ENCODE data around the gene EEPD1.
"Not testable (repeated sequence)": the region's sequence is repeated elsewhere in the genome, so short reads cannot be mapped to it uniquely, and the experiment has no call there.

Gene EEPD1

DNA sequence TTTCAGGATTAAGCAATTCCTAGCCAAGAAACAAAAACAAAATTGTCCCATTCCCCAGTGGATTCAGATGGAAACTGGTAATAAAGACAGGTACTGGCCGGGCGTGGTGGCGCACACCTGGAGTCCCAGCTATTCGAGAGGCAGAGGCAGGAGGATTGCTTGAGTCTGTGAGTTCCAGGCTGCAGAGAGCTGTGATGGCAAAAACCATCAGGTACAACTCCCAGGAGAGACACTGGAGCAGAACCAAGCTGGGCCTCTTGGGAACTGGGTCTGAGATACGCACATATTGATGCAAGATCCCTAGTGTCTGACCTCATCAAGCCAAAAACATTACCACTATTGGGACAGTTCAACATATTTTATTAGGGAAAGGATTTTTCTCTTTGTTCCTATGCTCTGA is 152.6 kb downstream of the EEPD1 start:
- DNase-seq = no peak

DNA sequence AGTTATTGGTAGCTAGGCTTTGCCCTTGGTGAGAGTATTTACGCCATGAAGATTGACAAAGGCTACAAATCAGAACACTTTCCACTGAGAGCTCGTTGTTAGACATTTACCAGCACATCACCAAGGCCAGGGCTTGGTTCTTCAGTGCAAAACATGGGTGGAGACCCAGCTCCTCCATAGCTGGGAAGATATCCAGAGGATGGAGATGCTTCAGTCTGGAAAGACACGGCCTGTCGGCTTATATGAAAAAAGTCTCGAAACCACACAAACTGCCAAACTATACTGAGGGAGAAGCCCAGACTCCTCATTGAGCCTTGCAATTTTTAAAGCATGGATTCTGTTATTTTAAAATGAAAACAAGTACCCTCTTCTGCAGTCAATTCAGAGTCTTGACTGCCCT is 153.2 kb downstream of the EEPD1 start:
- DNase-seq = no peak

DNA sequence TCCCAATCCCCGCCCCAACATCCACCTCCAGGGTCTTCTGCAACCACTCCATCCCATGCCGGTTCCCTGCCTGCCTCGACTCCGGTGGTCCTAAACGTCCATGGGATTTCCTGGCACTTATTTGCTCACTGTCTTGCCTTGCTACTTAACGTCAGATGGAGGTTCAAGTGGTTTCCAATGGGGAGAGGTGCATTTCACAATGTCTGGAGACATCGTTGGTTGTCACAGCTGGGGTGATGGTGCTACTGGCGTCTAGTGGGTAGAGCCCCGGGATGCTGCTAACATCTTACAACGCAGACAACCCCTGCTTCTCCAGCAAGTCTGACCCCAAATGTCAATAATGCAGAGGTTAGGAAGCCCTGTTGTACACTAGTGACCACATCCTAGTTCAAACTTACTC is 153.7 kb downstream of the EEPD1 start:
- no peak for DNase-seq

DNA sequence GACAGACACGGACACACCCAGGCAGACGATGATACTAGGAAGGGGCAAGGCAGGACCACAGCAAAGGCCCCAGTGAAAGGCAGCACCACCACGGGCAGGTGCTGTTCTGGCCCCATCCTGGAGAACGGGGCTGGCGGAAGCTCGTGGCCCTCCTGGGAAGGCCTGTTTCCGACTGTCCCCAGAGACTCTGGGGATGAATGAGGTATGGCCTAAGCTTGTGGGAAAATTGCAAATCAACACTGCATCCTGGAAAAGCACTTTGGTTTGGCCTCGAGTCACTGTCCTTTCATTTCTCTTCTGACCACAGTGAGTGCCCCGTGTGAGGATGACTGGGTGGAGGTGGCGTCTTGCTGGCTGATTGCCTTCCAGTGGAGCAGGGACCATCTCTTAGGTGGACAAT is 155.0 kb downstream of the EEPD1 start:
- no peak for DNase-seq

DNA sequence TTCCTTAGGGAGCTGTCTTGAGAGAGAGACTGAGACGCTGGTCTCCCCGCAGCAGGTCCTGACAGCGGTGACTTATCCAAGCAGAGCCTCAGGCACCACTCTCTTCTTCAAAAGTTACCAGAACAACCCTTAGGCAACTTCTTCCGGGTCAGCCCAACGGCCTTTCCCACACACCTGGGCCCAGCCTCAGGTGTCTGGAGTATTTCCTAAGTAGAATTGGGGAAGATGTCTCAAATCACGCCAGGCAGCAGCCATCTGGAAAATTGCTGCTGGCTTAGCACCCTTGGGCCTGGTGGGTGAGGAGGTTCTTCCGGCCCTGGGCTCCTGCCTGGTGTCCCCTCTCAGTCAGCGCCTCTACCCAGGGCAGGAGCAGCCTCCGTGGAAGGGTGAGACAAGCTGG is 156.2 kb downstream of the EEPD1 start:
- no peak for DNase-seq

DNA sequence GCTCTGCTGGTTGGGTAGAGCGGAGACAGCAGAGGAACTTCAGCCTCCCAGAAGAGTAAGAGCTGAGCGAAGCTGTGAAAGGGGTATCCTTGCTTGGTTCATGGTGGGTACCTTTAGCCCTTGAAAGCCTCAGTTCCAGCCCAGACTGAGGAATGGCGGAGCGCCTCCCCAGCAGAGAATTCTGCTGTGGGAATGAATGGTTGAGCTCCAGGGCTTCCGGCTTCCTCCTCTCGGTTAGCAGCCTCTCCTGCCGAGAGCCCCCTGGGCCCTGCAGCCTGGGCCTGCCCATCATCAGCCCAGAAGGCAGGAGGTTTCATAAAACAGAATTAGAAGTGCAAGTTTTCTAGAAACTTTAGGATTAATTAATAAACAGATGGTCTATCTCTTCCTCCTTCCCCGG is 156.7 kb downstream of the EEPD1 start:
- DNase-seq = no peak

DNA sequence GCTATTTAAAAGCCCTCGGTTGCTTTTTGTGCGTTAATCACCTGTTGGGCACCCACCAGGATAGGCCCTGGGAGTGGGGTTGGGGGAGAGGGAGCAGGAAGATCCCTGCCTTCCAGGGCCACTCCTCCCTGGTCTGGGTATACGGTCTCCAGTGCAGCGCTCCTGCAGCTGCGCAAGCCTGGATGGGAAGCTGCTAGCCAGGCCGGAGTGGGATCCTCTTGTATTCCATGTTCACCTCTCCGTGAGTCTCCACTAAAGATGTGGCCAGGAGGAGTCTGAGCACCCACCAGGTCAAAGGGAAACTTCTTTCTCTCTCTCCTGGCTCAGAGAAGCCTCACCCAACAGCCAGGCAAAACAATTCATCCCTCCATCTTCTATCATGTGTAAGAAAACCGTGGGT is 157.8 kb downstream of the EEPD1 start:
- DNase-seq = no peak

DNA sequence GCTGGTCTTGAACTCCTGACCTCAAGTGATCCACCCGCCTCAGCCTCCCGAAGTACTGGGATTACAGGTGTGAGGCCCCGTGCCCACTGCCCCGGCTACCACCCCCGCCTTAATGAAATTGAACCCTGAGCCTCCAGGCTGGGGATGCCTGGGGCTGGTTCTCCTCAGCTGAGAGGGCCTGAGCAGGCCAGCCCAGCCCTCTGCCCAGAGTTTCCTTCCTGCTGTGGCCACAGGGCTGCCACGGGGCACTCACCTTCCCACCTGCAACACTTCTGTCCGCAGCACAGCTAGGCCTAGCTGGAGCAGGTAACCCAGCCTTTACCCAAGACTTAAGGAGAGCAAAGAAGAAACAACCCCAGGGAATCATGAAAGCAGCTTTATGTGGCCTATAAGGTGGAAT is 158.5 kb downstream of the EEPD1 start:
- no peak for DNase-seq

DNA sequence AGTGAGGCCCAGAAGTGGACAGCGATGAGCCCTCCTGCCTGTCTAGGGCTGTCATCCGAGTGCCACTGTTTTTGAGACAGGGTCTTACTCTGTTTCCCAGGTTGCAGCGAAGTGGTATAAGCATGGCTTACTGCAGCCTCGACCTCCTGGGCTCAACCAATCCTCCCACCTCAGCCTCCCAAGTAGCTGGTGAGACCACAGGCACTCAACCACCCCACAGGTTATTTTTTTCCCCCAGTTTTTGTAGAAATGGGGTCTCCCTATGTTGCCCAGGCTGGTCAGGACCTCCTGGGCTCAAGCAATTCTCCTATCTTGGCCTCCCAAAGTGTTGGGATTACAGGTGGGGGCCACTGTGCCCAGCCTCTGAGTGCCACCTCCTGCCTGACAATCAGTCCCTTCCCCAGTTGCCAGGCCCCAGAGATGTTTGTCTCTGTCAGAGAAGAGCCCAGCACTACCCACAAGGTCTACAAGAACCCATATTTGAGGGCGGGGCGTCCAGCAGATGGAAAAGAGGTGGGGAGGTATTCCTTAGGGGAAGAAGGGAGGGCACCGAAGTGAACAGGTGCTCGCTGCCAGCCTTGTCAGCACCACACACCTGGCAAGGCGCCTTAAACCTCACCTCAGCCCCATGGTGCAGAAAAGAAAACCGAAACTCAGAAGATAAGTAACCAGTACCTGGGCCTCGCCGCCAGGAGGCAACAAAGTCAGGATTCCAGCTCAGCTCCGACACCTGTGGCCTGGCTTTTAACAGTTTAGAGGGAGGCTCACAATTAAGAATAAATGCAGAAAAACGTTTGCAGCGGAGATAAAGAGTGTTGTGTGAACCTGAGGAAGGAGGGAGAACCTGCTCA is 159.2 kb downstream of the EEPD1 start:
- DNase-seq = no peak

DNA sequence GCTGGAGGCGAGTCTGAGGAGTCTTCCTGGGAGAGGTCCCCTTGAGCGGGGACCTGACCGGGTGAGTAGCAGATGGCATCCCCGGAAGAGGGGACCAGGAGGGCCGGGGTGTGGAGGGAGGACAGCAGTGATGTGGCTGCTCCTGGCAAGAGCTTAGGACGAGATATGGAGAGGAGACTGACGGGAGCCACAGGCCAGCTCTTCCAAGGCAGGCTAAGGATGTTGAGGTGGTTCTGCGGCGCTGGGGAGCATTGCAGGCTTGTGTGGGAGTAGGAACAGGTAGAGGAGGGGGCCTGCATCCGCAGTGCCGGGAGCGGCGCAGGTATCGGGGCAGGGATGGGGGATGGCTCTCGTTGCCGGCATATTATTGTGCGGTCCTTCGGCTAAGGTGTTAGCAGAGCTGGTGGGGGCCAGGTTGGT is 159.9 kb downstream of the EEPD1 start:
- no peak for DNase-seq

DNA sequence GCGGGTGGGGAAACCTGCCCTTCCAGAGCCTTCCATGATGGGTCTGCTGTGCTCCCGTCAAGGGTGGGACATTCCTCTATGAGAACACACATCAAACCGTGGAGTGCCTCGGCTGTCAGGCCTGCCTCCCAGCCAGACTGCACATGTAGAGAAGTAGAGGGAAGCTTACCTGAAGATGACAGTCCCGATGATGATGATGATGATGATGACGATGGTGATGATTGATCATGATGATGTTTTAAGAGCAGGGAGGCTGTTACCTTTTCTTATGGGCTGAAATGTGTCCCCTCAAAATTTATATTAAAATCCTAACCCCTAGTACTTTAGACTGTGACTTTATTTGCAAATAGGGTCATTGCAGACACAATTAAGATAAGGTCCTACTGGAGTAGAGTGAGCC is 160.6 kb downstream of the EEPD1 start:
- DNase-seq = no peak

DNA sequence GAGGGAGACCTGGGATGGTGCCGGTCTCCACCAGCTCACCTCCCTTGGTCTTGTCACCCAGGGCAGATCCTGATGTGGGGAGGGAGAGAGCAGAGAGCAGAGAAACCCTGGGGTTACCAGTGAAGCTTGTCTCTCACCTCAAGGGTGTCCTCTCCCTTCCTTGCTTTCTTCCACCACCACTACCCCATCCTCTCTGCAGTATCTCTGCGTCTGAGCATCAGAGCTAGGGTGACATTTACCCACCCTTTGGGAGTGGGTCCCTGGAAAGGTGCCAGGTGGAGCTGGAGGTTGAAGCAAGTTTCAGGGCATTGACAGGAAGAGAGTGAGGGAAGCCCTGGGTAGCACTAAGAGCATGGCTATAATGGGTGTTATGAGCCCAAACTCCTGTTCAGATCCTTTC is 161.4 kb downstream of the EEPD1 start:
- no peak for DNase-seq

DNA sequence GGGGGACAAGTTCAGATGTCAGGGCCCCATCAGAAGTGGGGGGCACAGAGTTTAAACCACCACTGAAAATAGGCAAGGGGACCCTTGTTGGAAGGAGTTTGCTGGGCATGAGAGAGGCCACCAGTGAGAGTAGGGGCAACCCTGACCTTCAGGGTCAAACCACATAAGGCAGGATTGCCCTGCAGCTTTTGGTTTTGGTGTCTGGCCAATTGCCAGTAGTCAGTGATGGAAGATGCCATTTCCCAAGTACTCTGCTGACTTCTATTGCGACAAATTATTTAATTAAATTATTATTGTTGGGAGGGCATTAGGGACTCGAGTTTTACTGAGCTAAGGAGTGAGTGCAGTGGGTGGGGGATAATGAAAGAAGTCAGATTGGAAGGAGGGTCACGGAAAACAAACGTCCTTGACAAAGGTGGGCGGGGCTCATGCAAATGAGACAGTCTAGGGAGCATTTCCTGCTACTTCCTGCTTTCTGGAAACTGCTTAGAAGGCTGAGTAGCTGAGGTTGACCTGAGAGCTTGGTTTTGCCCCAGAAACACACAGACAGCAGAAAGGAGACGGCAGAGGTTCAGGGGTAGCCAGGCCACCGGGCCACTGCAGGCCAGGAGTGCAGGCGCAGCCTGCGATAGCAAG is 162.4 kb downstream of the EEPD1 start:
- no peak for DNase-seq

DNA sequence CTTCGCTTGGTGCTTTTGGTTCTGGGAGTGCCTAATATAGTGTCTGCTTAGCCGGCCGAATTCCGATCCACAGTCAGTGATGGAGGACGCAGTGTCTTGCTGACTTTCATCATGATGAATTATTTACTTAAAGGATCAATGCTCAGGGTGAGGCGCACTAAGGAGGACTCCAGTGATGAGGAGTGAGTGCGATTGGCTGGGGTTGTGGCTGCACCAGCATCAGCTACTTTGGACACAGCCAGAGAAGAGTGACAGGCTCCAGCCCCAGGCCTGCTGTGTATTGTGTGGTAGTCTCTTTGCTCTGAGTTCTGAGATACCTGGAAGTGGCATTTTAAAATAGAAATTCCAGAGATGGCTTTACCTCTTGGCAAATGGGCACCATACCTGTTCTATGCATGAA is 163.3 kb downstream of the EEPD1 start:
- DNase-seq = no peak

DNA sequence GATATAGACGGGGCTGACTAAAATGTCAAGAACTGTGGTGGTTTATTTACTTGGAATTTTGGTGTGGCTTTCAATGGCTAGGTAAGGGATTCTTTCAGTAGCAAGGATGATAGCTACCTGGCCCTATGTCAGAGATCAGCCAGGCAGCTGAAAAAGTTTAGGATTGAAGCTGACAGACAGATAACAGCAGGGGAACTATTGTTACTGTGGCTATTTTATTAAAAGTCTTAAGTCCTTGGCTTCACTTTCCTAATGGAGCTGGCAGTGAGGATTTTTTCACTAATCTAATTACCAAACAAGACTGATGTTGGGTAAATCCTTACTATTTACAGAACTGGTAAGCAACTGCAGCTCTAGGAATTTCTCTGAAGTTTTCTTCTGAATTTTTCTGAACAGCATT is 164.2 kb downstream of the EEPD1 start:
- no peak for DNase-seq

DNA sequence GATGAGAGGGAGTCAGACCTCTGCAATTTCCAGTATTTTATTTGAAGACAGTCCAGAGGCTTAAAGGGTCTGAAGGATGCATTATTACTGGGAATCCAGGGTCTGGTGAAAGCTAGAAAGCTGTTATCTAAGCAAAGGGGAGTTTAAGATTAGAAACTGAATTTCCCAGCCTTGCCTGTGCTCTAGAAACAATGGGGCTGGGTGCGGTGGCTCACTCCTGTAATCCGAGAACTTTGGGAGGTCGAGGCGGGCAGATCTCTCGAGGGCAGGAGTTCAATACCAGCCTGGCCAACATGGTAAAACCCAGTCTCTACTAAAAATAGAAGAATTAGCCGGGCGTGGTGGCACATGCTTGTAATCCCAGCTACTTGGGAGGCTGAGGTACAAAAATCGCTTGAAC is 165.1 kb downstream of the EEPD1 start:
- DNase-seq = no peak

DNA sequence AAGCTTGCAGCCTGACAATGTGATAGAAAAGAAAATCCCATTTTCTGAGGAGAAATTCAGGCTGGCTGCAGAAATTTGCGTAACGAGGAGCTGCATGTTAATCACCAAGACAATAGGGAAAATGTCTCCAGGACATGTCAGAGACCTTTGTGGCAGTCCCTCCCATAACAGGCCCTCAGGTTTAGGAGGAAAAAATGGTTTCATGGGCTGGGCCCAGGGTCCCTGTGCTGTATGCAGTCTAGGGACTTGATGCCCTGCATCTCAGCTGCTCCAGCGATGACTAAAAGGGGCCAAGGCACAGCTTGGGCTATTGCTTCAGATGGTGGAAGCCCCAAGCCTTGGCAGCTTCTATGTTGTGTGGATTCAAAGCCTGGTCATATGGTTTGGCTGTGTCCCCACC is 168.2 kb downstream of the EEPD1 start:
- not testable (repeated sequence) for DNase-seq

DNA sequence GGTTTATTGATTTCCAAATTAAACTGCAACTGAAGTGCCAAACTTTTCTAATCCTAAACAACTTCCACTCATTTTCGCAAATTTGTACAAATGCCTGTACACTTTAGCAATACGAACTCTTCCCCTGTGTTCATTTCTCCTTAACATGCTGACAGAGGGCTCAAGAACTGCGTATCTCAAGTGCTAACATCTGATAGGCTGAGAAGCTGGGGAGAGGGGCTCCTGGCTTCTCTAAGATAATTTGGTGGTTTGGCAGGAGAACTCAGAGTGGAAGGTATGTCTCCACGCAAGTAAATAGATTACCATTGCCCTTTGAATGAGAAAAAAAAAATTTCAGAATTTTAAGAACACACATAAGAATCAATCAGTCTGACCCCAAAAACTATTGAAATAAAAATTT is 183.3 kb downstream of the EEPD1 start:
- no peak for DNase-seq

DNA sequence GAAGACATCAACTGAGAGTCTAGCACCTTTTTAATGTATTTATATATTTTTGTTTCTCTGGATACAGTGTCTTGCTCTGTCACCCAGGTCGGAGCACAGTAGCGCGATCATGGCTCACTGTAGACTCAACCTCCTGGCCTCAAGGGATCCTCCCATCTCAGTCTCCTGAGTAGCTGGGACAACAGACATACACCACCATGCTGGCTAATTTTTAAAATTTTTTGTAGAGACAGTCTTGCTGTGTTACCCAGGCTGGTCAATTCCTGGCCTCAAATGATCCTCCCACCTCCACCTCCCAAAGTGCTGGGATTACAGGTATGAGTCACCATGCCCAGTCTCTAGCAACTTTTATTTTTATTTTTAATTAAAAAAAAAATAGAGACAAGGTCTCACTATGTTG is 185.2 kb downstream of the EEPD1 start:
- no peak for DNase-seq

DNA sequence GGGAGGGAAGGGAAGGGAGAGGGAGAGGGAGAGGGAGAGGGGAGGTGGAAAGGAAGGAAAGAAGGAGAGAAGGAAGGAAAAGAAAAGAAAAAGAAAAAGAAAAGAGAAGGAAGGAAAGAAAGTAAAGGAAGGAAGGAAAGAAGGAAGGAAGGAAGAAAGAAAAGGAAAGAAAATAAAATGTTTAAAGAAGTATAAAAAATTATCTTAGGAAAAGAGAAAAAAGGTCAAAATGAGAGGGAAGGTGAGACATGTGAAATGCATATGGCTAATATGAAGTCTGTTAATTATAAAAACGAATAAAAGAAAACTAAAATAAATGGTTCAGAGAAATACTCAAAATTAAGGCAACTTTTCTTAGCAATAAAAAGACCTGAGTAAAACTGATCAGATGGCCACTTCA is 190.5 kb downstream of the EEPD1 start:
- DNase-seq = no peak

DNA sequence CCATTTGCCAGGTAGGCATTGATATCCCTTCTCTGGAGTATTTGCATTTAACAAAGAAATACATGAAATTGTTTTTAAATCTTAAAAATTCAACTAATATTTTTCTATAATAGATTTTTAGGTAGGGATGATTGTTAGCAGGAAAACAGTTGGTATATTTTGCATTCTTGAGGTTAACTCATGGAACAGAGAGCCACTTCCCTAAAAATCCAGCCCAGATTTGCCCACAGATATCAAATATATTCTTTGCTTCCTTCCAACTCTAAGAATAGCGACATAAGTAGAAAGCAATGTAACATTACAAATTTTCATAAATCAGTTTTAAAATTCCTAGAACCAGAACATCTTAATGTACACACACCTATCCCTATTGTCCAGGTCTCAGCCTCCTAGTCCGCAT is 191.6 kb downstream of the EEPD1 start:
- DNase-seq = no peak

DNA sequence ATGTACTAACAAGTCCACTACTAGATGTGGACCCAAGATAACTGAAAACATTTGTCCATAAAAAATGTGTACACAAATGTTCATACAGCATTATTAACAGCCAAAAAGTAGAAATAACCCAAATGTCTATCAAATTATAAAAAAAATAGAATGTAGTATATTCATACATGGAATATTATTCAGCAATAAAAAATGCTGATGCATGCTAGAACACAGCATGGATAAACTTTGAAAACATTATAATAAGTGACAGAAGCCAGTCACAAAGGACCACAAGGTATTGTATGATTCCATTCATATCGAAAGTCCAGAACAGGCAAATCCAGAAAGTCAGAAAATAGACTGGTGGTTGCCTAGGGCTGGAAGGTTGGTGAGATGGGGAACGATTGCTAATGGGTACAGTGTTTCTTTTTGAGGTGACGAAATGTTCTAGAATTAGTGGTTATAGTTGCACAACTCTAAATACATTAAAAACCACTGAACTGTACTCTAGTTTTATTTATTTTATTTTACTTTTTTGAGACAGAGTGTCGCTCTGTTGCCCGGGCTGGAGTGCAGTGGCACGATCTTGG is 193.3 kb downstream of the EEPD1 start:
- no peak for DNase-seq

DNA sequence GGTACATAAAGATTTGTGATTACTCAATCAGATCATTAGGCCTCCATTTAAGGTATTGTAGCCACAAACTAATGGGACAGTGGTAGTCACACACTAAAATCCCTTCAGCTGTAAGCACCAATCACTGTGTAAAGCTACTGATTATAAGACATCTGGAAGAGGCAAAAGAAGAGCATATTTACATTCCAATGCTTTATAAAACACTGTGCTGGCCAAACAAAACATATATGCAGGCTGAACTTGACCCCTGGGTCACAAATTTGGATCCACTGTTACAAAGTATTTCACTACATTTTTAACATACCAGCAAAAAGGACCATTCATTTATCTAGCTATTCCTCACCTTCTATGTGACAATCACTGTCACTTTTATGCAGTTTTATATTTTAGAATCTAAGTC is 195.2 kb downstream of the EEPD1 start:
- no peak for DNase-seq

DNA sequence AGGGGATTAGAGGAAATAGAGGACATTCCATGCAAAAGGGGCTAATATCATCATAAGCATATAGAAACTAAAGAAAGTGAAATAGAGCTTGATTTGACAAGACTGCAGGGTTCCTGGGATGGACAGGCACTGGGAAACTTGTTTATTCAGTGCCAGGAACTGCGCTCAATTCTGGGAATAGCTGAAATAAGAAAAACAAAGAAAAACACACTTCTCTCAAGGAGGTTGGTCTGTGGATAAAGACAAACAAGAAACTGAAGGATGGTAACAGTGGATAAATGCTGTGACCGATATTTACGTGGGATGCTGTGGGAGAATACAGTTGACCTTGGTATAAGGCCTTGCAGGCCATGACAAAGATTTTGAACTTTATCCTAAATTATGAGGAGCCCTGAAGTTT is 195.7 kb downstream of the EEPD1 start:
- no peak for DNase-seq

DNA sequence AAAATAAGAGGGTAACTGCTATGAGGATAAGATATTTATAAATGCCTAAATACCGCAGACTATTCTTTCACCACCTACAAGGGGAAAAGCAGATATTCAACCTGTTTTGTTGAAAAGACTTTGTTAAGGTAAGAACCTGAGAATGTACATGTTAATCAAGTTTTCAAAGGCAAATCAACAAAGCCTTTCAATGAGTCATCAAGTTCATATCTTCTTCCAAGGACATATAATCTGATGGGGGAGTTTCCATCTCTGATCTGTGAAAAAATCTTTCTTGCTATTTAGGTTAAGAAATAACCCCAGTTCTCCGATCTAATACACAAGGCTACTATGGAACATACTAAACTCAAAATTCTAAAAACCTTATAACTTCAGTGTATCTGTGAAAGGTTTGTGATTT is 196.6 kb downstream of the EEPD1 start:
- no peak for DNase-seq
